ENCODE data around the gene SFR1. TPM values are rescaled to one million over a fixed set of nuclear protein-coding genes. Genes with fewer than 3 reads are reported as not detected.

The SFR1 gene
- polyA plus RNA-seq (2013): 18.4 TPM

DNA sequence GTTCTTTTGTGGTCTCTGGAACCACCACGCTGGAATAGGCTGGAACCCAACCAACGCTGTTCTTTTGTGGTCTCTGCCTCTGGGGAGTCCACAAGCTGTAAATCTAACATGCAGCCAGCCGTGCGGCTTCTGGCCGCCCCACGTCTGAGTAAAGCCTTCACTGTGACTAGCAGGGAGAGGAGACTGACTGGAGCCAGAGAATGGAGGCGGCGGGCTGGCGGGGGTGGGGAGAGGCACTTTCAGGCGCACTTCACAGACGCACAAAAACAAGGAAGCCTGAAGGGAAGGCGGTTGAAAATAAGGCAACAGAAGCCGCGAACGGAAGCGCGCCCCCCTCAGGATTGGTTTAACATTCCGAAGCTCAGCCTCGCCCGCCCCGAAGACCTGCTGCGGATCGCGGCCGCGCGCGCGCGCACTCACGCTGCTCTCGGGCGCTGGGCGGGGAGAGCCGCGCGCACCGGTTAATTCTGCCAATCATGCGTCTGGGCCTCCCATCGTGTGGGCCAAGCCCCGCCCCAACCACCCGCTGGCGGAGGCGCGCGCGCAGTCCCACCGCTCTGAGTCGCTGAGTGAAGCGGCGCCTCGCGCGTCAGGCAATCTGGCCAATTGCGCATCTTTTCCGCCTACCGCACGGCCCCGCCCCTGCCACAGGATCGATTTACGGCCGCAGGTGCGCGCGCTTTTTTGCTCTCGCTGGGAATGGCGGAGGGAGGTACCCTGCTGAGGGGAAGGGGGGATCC is at the start of gene SFR1:
SFR1 (plus strand) TSS at position 687 of the 740 bp plus-strand sequence; CDS start at position 700, 13 bp downstream.
- under 1% methylated on average over 66 of the region's 67 CpGs for WGBS (ENCODE audit: insufficient coverage)
- ChIA-PET CTCF (interaction anchor here (0.7 to 3.6 kb wide), 14 partner anchors 8 to 234 kb away, joined by 3 to 17 read pairs (median 3); no protein-coding TSS in a partner anchor), POLR2A (interaction anchor here (0.6 to 1.3 kb wide), 3 partner anchors 22 to 154 kb away, joined by 3 to 7 read pairs (median 3); no protein-coding TSS in a partner anchor)
- H3K9me3 ChIP-seq (ENCODE audit: control extremely low read depth in 1 of 5, control insufficient read depth in 4 of 5, insufficient read depth in 2 of 5, low read depth in 1 of 5, low read length in 4 of 5): no peaks in the 10 kb centered on the region
- H3K4me3 ChIP-seq (ENCODE audit: control insufficient read depth in 1 of 7, extremely low read depth in 1 of 7, insufficient read depth in 4 of 7, low read depth in 2 of 7, low read length in 6 of 7): peak within 1 kb of the TSS; percentile 80 to 99 (median 98)
- H3K4me1 ChIP-seq (ENCODE audit: control extremely low read depth in 1 of 4, control insufficient read depth in 4 of 4, insufficient read depth in 4 of 4, low read length in 3 of 4): peaks cover 12 to 32% (median 23%) of the 10 kb centered on the region in 4 experiments
- peak within 1 kb of the TSS; percentile 100 for H3K27ac ChIP-seq (ENCODE audit: insufficient read depth in 1 of 2, low read depth in 1 of 2, low read length in 2 of 2, poor library complexity in 1 of 2, severe bottlenecking in 2 of 2)
- peak; percentile 99 to 100 (median 99) for DNase-seq
- H3K36me3 ChIP-seq (ENCODE audit: control insufficient read depth in 4 of 4, insufficient read depth in 4 of 4, low read length in 3 of 4): peaks cover 0 to 5% (median 3%) of the 10 kb centered on the region in 4 experiments
- H3K27me3 ChIP-seq (replicated peaks in 2 of 5; ENCODE audit: control insufficient read depth in 4 of 5, insufficient read depth in 5 of 5, low read length in 4 of 5): no peaks in the 10 kb centered on the region

GRCh38 chr10:104072786-104073185 is 49.2 kb upstream of the SFR1 start:
- POLR2A ChIA-PET: no interaction called here
- CTCF ChIA-PET: interaction anchor here (0.9 to 1.8 kb wide), 3 partner anchors 13 to 54 kb away, joined by 3 to 5 read pairs (median 3); no protein-coding TSS in a partner anchor
- DNase-seq: no peak
- Histone ChIP-seq H3K9me3 (ENCODE audit: control extremely low read depth in 1 of 5, control insufficient read depth in 4 of 5, insufficient read depth in 2 of 5, low read depth in 1 of 5, low read length in 4 of 5) (no peaks in the 10 kb centered on the region), H3K27me3 (replicated peaks in 2 of 5; ENCODE audit: control insufficient read depth in 4 of 5, insufficient read depth in 5 of 5, low read length in 4 of 5) (peaks cover 0 to 4% (median 0%) of the 10 kb centered on the region in 5 experiments), H3K4me3 (ENCODE audit: control insufficient read depth in 1 of 7, extremely low read depth in 1 of 7, insufficient read depth in 4 of 7, low read depth in 2 of 7, low read length in 6 of 7) (no peak overlapping the region), H3K4me1 (ENCODE audit: control extremely low read depth in 1 of 4, control insufficient read depth in 4 of 4, insufficient read depth in 4 of 4, low read length in 3 of 4) (no peaks in the 10 kb centered on the region), H3K27ac (ENCODE audit: insufficient read depth in 1 of 2, low read depth in 1 of 2, low read length in 2 of 2, poor library complexity in 1 of 2, severe bottlenecking in 2 of 2) (no peak overlapping the region), H3K36me3 (ENCODE audit: control insufficient read depth in 4 of 4, insufficient read depth in 4 of 4, low read length in 3 of 4) (no peaks in the 10 kb centered on the region)
- WGBS (ENCODE audit: insufficient coverage): 92% methylated on average over 4 of the region's 5 CpGs

DNA sequence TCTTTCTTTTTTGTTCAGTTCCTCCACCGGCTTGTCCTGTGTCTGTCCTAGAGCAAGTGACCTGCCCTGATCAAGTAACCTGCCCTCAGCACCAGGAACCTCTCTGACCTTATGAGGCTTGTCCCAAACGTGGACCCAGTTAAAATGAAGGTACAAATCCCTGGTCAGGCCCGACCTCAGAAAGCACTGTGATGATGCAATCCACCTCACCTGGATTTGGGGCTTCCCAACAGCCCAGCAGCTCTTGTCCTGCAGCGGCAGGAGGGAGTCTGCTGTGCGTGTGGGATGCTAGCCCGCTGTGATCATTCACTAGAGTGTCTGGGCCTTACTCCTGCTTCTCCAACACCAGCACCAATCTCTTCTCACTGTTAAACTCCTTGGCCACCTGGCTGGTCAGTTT is 47.5 kb upstream of the SFR1 start:
- no peaks in the 10 kb centered on the region for H3K4me1 ChIP-seq (ENCODE audit: control extremely low read depth in 1 of 4, control insufficient read depth in 4 of 4, insufficient read depth in 4 of 4, low read length in 3 of 4)
- no peak overlapping the region for H3K27ac ChIP-seq (ENCODE audit: insufficient read depth in 1 of 2, low read depth in 1 of 2, low read length in 2 of 2, poor library complexity in 1 of 2, severe bottlenecking in 2 of 2)
- ChIA-PET POLR2A (no interaction called here), CTCF (no interaction called here)
- peaks cover 0 to 4% (median 0%) of the 10 kb centered on the region in 5 experiments for H3K27me3 ChIP-seq (replicated peaks in 2 of 5; ENCODE audit: control insufficient read depth in 4 of 5, insufficient read depth in 5 of 5, low read length in 4 of 5)
- H3K36me3 ChIP-seq (ENCODE audit: control insufficient read depth in 4 of 4, insufficient read depth in 4 of 4, low read length in 3 of 4): no peaks in the 10 kb centered on the region
- WGBS (ENCODE audit: insufficient coverage): 88% methylated on average over 6 of the region's 6 CpGs
- H3K9me3 ChIP-seq (ENCODE audit: control extremely low read depth in 1 of 5, control insufficient read depth in 4 of 5, insufficient read depth in 2 of 5, low read depth in 1 of 5, low read length in 4 of 5): no peaks in the 10 kb centered on the region
- DNase-seq: no peak
- H3K4me3 ChIP-seq (ENCODE audit: control insufficient read depth in 1 of 7, extremely low read depth in 1 of 7, insufficient read depth in 4 of 7, low read depth in 2 of 7, low read length in 6 of 7): no peak overlapping the region

- ChIA-PET POLR2A (no interaction called here), CTCF (interaction anchor here (0.6 kb wide), 1 partner anchor 180 kb away, joined by 3 read pairs; no protein-coding TSS in a partner anchor)
- Histone ChIP-seq H3K27ac (ENCODE audit: insufficient read depth in 1 of 2, low read depth in 1 of 2, low read length in 2 of 2, poor library complexity in 1 of 2, severe bottlenecking in 2 of 2) (no peak overlapping the region), H3K4me1 (ENCODE audit: control extremely low read depth in 1 of 4, control insufficient read depth in 4 of 4, insufficient read depth in 4 of 4, low read length in 3 of 4) (no peaks in the 10 kb centered on the region), H3K36me3 (ENCODE audit: control insufficient read depth in 4 of 4, insufficient read depth in 4 of 4, low read length in 3 of 4) (no peaks in the 10 kb centered on the region), H3K27me3 (replicated peaks in 2 of 5; ENCODE audit: control insufficient read depth in 4 of 5, insufficient read depth in 5 of 5, low read length in 4 of 5) (peaks cover 0 to 4% (median 0%) of the 10 kb centered on the region in 5 experiments), H3K4me3 (ENCODE audit: control insufficient read depth in 1 of 7, extremely low read depth in 1 of 7, insufficient read depth in 4 of 7, low read depth in 2 of 7, low read length in 6 of 7) (no peak overlapping the region), H3K9me3 (ENCODE audit: control extremely low read depth in 1 of 5, control insufficient read depth in 4 of 5, insufficient read depth in 2 of 5, low read depth in 1 of 5, low read length in 4 of 5) (no peaks in the 10 kb centered on the region)
- DNase-seq: no peak
- 67% methylated on average over 1 of the region's 3 CpGs for WGBS (ENCODE audit: insufficient coverage)
Measured at GRCh38 chr10:104076743-104077160, 45.2 kb upstream of the SFR1 start.

DNA sequence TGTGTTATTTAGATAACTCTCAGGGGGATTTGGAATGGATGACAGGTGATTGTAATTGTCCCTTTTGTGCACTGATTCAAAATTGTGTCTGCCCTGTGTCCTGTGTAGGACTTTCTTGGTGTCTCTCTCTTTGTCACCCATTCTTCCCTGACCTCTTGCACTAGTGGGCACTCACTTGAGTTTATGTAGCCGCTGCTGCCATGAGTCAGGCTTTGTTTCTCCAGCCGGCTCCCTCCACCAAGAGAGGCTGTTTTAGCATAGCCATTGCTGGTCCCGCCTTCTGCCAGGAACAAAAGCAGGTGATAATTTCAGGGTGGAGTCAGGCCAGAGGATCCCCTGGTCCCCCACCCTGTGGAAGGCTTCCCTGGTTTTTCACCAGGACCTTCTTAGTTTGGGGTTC is 44.7 kb upstream of the SFR1 start:
- WGBS (ENCODE audit: insufficient coverage): 97% methylated on average over 3 of the region's 3 CpGs
- ChIA-PET POLR2A (no interaction called here), CTCF (interaction anchor here (1.3 to 1.5 kb wide), 2 partner anchors 47 to 189 kb away, joined by 3 to 4 read pairs; no protein-coding TSS in a partner anchor)
- no peak for DNase-seq
- no peak overlapping the region for H3K27ac ChIP-seq (ENCODE audit: insufficient read depth in 1 of 2, low read depth in 1 of 2, low read length in 2 of 2, poor library complexity in 1 of 2, severe bottlenecking in 2 of 2)
- peaks cover 0 to 4% (median 0%) of the 10 kb centered on the region in 5 experiments for H3K27me3 ChIP-seq (replicated peaks in 2 of 5; ENCODE audit: control insufficient read depth in 4 of 5, insufficient read depth in 5 of 5, low read length in 4 of 5)
- H3K36me3 ChIP-seq (ENCODE audit: control insufficient read depth in 4 of 4, insufficient read depth in 4 of 4, low read length in 3 of 4): no peaks in the 10 kb centered on the region
- no peak overlapping the region for H3K4me3 ChIP-seq (ENCODE audit: control insufficient read depth in 1 of 7, extremely low read depth in 1 of 7, insufficient read depth in 4 of 7, low read depth in 2 of 7, low read length in 6 of 7)
- no peaks in the 10 kb centered on the region for H3K9me3 ChIP-seq (ENCODE audit: control extremely low read depth in 1 of 5, control insufficient read depth in 4 of 5, insufficient read depth in 2 of 5, low read depth in 1 of 5, low read length in 4 of 5)
- no peaks in the 10 kb centered on the region for H3K4me1 ChIP-seq (ENCODE audit: control extremely low read depth in 1 of 4, control insufficient read depth in 4 of 4, insufficient read depth in 4 of 4, low read length in 3 of 4)

DNA sequence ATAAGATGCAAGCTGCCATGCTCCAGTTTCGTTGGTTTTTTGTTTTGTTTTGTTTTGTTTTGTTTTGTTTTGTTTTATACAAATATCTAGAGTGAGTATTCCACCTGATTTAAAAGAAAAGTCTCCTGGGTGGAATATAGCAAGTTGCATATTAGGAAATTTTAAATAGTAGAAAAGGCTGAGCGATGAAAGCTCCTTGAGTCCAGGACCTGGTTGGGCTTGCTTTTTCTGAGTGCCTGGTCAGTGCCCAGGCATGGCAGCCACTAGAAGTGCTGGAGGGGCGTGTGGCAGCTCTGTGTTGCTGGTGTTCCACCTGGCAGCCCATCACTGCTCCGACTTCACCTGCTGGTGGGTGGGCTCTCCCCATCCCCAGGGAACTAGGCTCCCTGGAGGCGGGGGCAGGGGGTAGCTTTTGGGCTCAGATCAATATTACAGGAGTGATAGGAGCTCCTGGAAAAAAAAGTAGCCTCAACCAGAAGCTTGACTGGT is 44.3 kb upstream of the SFR1 start:
- no peak overlapping the region for H3K27ac ChIP-seq (ENCODE audit: insufficient read depth in 1 of 2, low read depth in 1 of 2, low read length in 2 of 2, poor library complexity in 1 of 2, severe bottlenecking in 2 of 2)
- ChIA-PET POLR2A (no interaction called here), CTCF (interaction anchor here (0.9 to 1.5 kb wide), 5 partner anchors 11 to 190 kb away, joined by 3 to 4 read pairs (median 3); partner anchors contain the start of gene SFR1)
- no peak overlapping the region for H3K4me3 ChIP-seq (ENCODE audit: control insufficient read depth in 1 of 7, extremely low read depth in 1 of 7, insufficient read depth in 4 of 7, low read depth in 2 of 7, low read length in 6 of 7)
- H3K27me3 ChIP-seq (replicated peaks in 2 of 5; ENCODE audit: control insufficient read depth in 4 of 5, insufficient read depth in 5 of 5, low read length in 4 of 5): peaks cover 0 to 4% (median 0%) of the 10 kb centered on the region in 5 experiments
- 100% methylated on average over 3 of the region's 5 CpGs for WGBS (ENCODE audit: insufficient coverage)
- no peaks in the 10 kb centered on the region for H3K4me1 ChIP-seq (ENCODE audit: control extremely low read depth in 1 of 4, control insufficient read depth in 4 of 4, insufficient read depth in 4 of 4, low read length in 3 of 4)
- no peaks in the 10 kb centered on the region for H3K36me3 ChIP-seq (ENCODE audit: control insufficient read depth in 4 of 4, insufficient read depth in 4 of 4, low read length in 3 of 4)
- no peaks in the 10 kb centered on the region for H3K9me3 ChIP-seq (ENCODE audit: control extremely low read depth in 1 of 5, control insufficient read depth in 4 of 5, insufficient read depth in 2 of 5, low read depth in 1 of 5, low read length in 4 of 5)
- DNase-seq: no peak

DNA sequence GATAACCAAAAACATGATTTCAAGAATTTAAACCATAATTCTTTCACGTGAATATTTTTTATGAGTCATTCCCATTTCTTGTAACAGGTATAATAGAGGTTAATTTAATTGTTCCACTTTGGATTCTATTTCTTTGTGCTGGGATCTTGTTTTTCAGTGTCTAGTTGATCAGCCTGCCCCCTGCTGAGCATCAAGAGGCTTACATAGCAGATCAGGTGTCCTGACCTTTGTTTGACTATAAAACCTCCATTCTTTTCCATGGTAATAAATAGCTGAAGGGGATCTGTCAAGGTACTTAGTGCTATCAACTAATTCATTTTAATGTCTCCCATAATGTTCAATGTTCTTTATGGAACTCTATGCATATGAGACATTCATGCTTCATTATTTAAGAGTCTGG is 41.2 kb upstream of the SFR1 start:
- DNase-seq: peak; percentile 50 to 61 (median 60)
- H3K4me1 ChIP-seq (ENCODE audit: control extremely low read depth in 1 of 4, control insufficient read depth in 4 of 4, insufficient read depth in 4 of 4, low read length in 3 of 4): no peaks in the 10 kb centered on the region
- H3K9me3 ChIP-seq (ENCODE audit: control extremely low read depth in 1 of 5, control insufficient read depth in 4 of 5, insufficient read depth in 2 of 5, low read depth in 1 of 5, low read length in 4 of 5): no peaks in the 10 kb centered on the region
- H3K4me3 ChIP-seq (ENCODE audit: control insufficient read depth in 1 of 7, extremely low read depth in 1 of 7, insufficient read depth in 4 of 7, low read depth in 2 of 7, low read length in 6 of 7): no peak overlapping the region
- POLR2A ChIA-PET: no interaction called here
- H3K36me3 ChIP-seq (ENCODE audit: control insufficient read depth in 4 of 4, insufficient read depth in 4 of 4, low read length in 3 of 4): no peaks in the 10 kb centered on the region
- no peaks in the 10 kb centered on the region for H3K27me3 ChIP-seq (replicated peaks in 2 of 5; ENCODE audit: control insufficient read depth in 4 of 5, insufficient read depth in 5 of 5, low read length in 4 of 5)
- CTCF ChIA-PET: interaction anchor here (1.0 to 1.7 kb wide), 4 partner anchors 33 to 125 kb away, joined by 3 to 4 read pairs (median 4); partner anchors contain the start of gene SFR1
- no peak overlapping the region for H3K27ac ChIP-seq (ENCODE audit: insufficient read depth in 1 of 2, low read depth in 1 of 2, low read length in 2 of 2, poor library complexity in 1 of 2, severe bottlenecking in 2 of 2)
- WGBS (ENCODE audit: insufficient coverage): no CpG with 5 or more reads among the region's 1 CpG

Measured in common myeloid progenitor, CD34-positive (primary cell).